ENCODE measurements around the gene SMIM35.

GRCh38 chr11:117958949-117959348, 127.8 kb downstream of the SMIM35 start:
- TF ChIP-seq, protein P1, sequence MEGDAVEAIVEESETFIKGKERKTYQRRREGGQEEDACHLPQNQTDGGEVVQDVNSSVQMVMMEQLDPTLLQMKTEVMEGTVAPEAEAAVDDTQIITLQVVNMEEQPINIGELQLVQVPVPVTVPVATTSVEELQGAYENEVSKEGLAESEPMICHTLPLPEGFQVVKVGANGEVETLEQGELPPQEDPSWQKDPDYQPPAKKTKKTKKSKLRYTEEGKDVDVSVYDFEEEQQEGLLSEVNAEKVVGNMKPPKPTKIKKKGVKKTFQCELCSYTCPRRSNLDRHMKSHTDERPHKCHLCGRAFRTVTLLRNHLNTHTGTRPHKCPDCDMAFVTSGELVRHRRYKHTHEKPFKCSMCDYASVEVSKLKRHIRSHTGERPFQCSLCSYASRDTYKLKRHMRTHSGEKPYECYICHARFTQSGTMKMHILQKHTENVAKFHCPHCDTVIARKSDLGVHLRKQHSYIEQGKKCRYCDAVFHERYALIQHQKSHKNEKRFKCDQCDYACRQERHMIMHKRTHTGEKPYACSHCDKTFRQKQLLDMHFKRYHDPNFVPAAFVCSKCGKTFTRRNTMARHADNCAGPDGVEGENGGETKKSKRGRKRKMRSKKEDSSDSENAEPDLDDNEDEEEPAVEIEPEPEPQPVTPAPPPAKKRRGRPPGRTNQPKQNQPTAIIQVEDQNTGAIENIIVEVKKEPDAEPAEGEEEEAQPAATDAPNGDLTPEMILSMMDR (CRISPR knock-in tag; IDR thresholded peaks at IDR 0.05) = no peak
- no peak for TF ChIP-seq RAD21 (CRISPR knock-in tag; IDR thresholded peaks at IDR 0.05)
